ENCODE data around the gene KDM5A.

DNA sequence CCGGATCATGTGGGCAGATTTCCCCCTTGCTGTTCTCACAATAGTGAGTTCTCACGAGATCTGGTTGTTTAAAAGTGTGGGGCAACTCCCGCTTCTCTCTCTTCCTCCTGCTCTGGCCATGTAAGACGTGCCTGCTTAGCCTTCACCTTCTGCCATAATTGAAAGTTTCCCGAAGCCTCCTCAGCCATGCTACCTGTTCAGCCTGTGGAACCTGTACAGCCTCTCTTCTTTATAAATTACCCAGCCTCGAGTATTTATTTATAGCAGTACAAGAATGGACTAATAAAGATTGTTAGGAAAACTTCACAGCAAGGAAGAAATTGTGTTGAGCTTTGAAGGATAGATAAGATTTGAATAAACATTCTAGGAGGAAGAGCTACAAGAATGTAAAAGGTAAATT lies 52.1 kb downstream of the KDM5A start:
- TF ChIP-seq, protein P1, sequence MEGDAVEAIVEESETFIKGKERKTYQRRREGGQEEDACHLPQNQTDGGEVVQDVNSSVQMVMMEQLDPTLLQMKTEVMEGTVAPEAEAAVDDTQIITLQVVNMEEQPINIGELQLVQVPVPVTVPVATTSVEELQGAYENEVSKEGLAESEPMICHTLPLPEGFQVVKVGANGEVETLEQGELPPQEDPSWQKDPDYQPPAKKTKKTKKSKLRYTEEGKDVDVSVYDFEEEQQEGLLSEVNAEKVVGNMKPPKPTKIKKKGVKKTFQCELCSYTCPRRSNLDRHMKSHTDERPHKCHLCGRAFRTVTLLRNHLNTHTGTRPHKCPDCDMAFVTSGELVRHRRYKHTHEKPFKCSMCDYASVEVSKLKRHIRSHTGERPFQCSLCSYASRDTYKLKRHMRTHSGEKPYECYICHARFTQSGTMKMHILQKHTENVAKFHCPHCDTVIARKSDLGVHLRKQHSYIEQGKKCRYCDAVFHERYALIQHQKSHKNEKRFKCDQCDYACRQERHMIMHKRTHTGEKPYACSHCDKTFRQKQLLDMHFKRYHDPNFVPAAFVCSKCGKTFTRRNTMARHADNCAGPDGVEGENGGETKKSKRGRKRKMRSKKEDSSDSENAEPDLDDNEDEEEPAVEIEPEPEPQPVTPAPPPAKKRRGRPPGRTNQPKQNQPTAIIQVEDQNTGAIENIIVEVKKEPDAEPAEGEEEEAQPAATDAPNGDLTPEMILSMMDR (IDR thresholded peaks at IDR 0.05 in 4 of 5, conservative IDR thresholded peaks at IDR 0.05 in 1 of 5) = no peak
- no peak for TF ChIP-seq POLR2A (IDR thresholded peaks at IDR 0.05)
